A204.1 (cell line): ENCODE data around the gene SPINT3.
A peak's percentile ranks its signal among the peaks of the same experiment; 100 is the strongest.

Experiments
- FAIRE-seq: peaks from 2 replicates; lab custom pipeline; 2012; peaks lifted over from hg19 to GRCh38; lab: Jason Lieb, UNC

SPINT3 gene

GRCh38 chr20:45515147-45515913 is at the start of gene SPINT3:
TSS of gene SPINT3 (minus strand) at chr20:45515622. CDS start at chr20:45515608, 14 bp downstream.
- no peak for FAIRE-seq

GRCh38 chr20:45564760-45565276 is 49.4 kb upstream of the SPINT3 start:
- no peak for FAIRE-seq

- FAIRE-seq = no peak
These were observed 39.8 kb upstream of the SPINT3 start for GRCh38 chr20:45555198-45555597.

- no peak for FAIRE-seq
These were observed 37.0 kb upstream of the SPINT3 start for GRCh38 chr20:45552456-45552855.

- no peak for FAIRE-seq
These were observed 35.3 kb upstream of the SPINT3 start for GRCh38 chr20:45550765-45551164.

- FAIRE-seq = no peak
These were observed 33.0 kb upstream of the SPINT3 start for GRCh38 chr20:45548410-45548809.

- no peak for FAIRE-seq
These were observed 31.9 kb upstream of the SPINT3 start, which contains the start of gene EPPIN for GRCh38 chr20:45547206-45547770. TSS of gene EPPIN (minus strand) at chr20:45547401. CDS start at chr20:45547357, 44 bp downstream.

GRCh38 chr20:45545754-45546453 is 30.5 kb upstream of the SPINT3 start:
- FAIRE-seq = peak; percentile 77

- FAIRE-seq = no peak
These were observed 29.9 kb upstream of the SPINT3 start for GRCh38 chr20:45545351-45545750.

- no peak for FAIRE-seq
These were observed 24.0 kb upstream of the SPINT3 start, which contains the start of gene WFDC6 for GRCh38 chr20:45539382-45539781. TSS of gene WFDC6 (minus strand) at chr20:45539482. CDS start at chr20:45539407, 75 bp downstream.

- no peak for FAIRE-seq
These were observed 22.9 kb upstream of the SPINT3 start for GRCh38 chr20:45538209-45538799.

GRCh38 chr20:45527294-45527693 is 11.9 kb upstream of the SPINT3 start:
- no peak for FAIRE-seq

- no peak for FAIRE-seq
These were observed 8.4 kb upstream of the SPINT3 start for GRCh38 chr20:45523821-45524220.

- no peak for FAIRE-seq
These were observed 2.9 kb upstream of the SPINT3 start for GRCh38 chr20:45518282-45518681.

GRCh38 chr20:45510242-45510862 is 5.1 kb downstream of the SPINT3 start:
- FAIRE-seq = no peak

- no peak for FAIRE-seq
These were observed 6.3 kb downstream of the SPINT3 start for GRCh38 chr20:45509091-45509490.

GRCh38 chr20:45508068-45508886 is 7.1 kb downstream of the SPINT3 start:
- FAIRE-seq = no peak

- no peak for FAIRE-seq
These were observed 8.2 kb downstream of the SPINT3 start for GRCh38 chr20:45507011-45507820.

- no peak for FAIRE-seq
These were observed 9.0 kb downstream of the SPINT3 start for GRCh38 chr20:45506398-45506797.

GRCh38 chr20:45503403-45503802 is 12.0 kb downstream of the SPINT3 start:
- FAIRE-seq = no peak
